AML-193 (cell line): ENCODE data around the gene LARGE1.

Experiments
- DNase-seq, 2 experiments: peaks; one replicate each; lab custom pipeline; 2025; lab: John Stamatoyannopoulos, UW

The LARGE1 gene

GRCh38 chr22:33227791-33228190 is 692.5 kb downstream of the LARGE1 start:
- no peak for DNase-seq

GRCh38 chr22:33224841-33225240 is 695.4 kb downstream of the LARGE1 start:
- DNase-seq, result no peak
